B cell (primary cell): Measurements from ENCODE around the gene MYOCD. TPM values are rescaled to one million over a fixed set of nuclear protein-coding genes. Genes with fewer than 3 reads are reported as not detected.

ENCODE experiments used
- ATAC-seq: fragments of 200-7000 bp; cut with Tn5 transposase; one replicate; pipeline ENCODE4 v1.10.0; 2021; ENCODE audit warnings: low read depth, mild to moderate bottlenecking, moderate number of reproducible peaks, moderate library complexity
- CTCF ChIA-PET: fragments of 350-600 bp; sonication (Branson Sonifier 250); formaldehyde crosslinking; loops from one replicate; lab custom pipeline; 2021; ENCODE audit warnings: antibody characterized with exemption, inconsistent platforms; lab: Charles Lee
- POLR2A ChIA-PET: fragments of 350-600 bp; sonication (Branson Sonifier 250); formaldehyde crosslinking; loops from one replicate; lab custom pipeline; 2021; ENCODE audit warnings: antibody characterized with exemption; lab: Charles Lee
- DNase-seq: peaks from one replicate; pipeline ENCODE4 v3.0.0; 2013
- H2AFZ ChIP-seq: 2 replicates; pipeline ENCODE4 v1.6.1; 2012; ENCODE audit warnings: mild to moderate bottlenecking, low read depth, low read length; ENCODE audit not compliant: insufficient read depth, poor library complexity, severe bottlenecking
- H3K27ac ChIP-seq, 2 donors: 1 replicate in 1 of 2; 2 replicates in 1 of 2; pipeline ENCODE4 v1.5.1; 2012 to 2013; ENCODE audit warnings: low read length in 2 of 2, mild to moderate bottlenecking in 2 of 2, moderate library complexity in 1 of 2
- H3K27me3 ChIP-seq, 4 experiments: fragments of 200-600 bp in 1 of 4; sonication (generic) in 1 of 4; replicated peaks in 1 of 4; 1 replicate in 2 of 4; 2 replicates in 2 of 4; pipeline versions ENCODE4 v1.6.1 to v1.7.0; 2013 to 2016; ENCODE audit warnings: low read length in 3 of 4, mild to moderate bottlenecking in 2 of 4, mixed read lengths in 1 of 4, moderate library complexity in 1 of 4; ENCODE audit not compliant: insufficient read depth in 4 of 4, control insufficient read depth in 3 of 4; ENCODE audit errors: control extremely low read depth in 1 of 4
- H3K36me3 ChIP-seq, 2 experiments: replicated peaks in 1 of 2; 1 replicate in 1 of 2; 2 replicates in 1 of 2; pipeline versions ENCODE4 v1.6.1 to v1.7.1; 2013; ENCODE audit warnings: low read length in 1 of 2; ENCODE audit not compliant: insufficient read depth in 2 of 2, control insufficient read depth in 1 of 2; ENCODE audit errors: control extremely low read depth in 1 of 2, extremely low read depth in 1 of 2
- H3K4me1 ChIP-seq, 2 donors: fragments of 200-600 bp in 1 of 2; sonication (generic) in 1 of 2; 1 replicate in 1 of 2; 2 replicates in 1 of 2; pipeline versions ENCODE4 v1.5.1 to v1.6.1; 2013 to 2017; ENCODE audit warnings: low read length in 2 of 2; ENCODE audit not compliant: control insufficient read depth in 2 of 2, insufficient read depth in 2 of 2
- H3K4me2 ChIP-seq: replicated peaks from 2 replicates; pipeline ENCODE3; 2012; ENCODE audit warnings: mild to moderate bottlenecking, low read depth, low read length; ENCODE audit not compliant: poor library complexity, severe bottlenecking
- H3K4me3 ChIP-seq, 5 experiments: fragments of 200-600 bp in 1 of 5; sonication (generic) in 1 of 5; 1 replicate in 3 of 5; 2 replicates in 2 of 5; pipeline versions ENCODE4 v1.5.1 to v1.7.0; 2011 to 2016; ENCODE audit warnings: low read length in 4 of 5, mild to moderate bottlenecking in 4 of 5, low read depth in 2 of 5, control low read depth in 1 of 5, moderate library complexity in 1 of 5; ENCODE audit not compliant: insufficient read depth in 1 of 5; ENCODE audit errors: control extremely low read depth in 1 of 5, extremely low read depth in 1 of 5
- H3K79me2 ChIP-seq: fragments of 200-600 bp; sonication (generic); one replicate; pipeline ENCODE4 v1.6.0; 2016; ENCODE audit warnings: low read length; ENCODE audit not compliant: control insufficient read depth, insufficient read depth
- H3K9ac ChIP-seq: fragments of 200-600 bp; sonication (generic); 2 replicates; pipeline ENCODE4 v1.6.1; 2017; ENCODE audit warnings: mild to moderate bottlenecking, low read length, moderate library complexity
- H3K9me3 ChIP-seq, 3 donors: one replicate each; pipeline versions ENCODE4 v1.6.1 to v1.7.1; 2013; ENCODE audit warnings: low read length in 2 of 3; ENCODE audit not compliant: control insufficient read depth in 2 of 3, insufficient read depth in 1 of 3; ENCODE audit errors: control extremely low read depth in 1 of 3
- H4K20me1 ChIP-seq: 2 replicates; pipeline ENCODE4 v1.6.0; 2012; ENCODE audit warnings: mild to moderate bottlenecking, low read length; ENCODE audit not compliant: insufficient read depth, control insufficient read depth, poor library complexity, severe bottlenecking
- H3K27ac Mint-ChIP-seq: one replicate; pipeline ENCODE4 v1.8.0; 2021; ENCODE audit warnings: mixed read lengths
- H3K27me3 Mint-ChIP-seq: one replicate; pipeline ENCODE4 v1.8.0; 2021; ENCODE audit warnings: mixed read lengths
- H3K4me1 Mint-ChIP-seq: one replicate; pipeline ENCODE4 v1.8.0; 2021; ENCODE audit warnings: mixed read lengths
- H3K4me3 Mint-ChIP-seq: one replicate; pipeline ENCODE4 v1.8.0; 2021; ENCODE audit warnings: mixed read lengths
- H3K9me3 Mint-ChIP-seq: one replicate; pipeline ENCODE4 v1.8.0; 2022; ENCODE audit warnings: mixed read lengths; ENCODE audit not compliant: insufficient read depth
- CTCF ChIP-seq: fragments of 200-600 bp; IDR thresholded peaks from one replicate; pipeline ENCODE4 v1.8.0; 2022; ENCODE audit warnings: antibody characterized with exemption, mild to moderate bottlenecking
- EZH2 ChIP-seq: IDR thresholded peaks from 2 replicates; pipeline ENCODE4 v1.6.1; 2012; ENCODE audit warnings: borderline replicate concordance, low read depth, mild to moderate bottlenecking, moderate library complexity, low read length; ENCODE audit not compliant: insufficient read depth, poor library complexity, severe bottlenecking
- WGBS: methylation state at CpG from one replicate; pipeline ENCODE4 v1.1.5; 2013; ENCODE audit warnings: missing lambda C conversion rate; ENCODE audit not compliant: insufficient coverage; 5-methylcytosine and 5-hydroxymethylcytosine counted together
- intact Hi-C: fragments of 100-400 bp; cut with micrococcal nuclease; formaldehyde crosslinking; loops from one replicate; pipeline ENCODE4 v1.10.0; 2022
- polyA plus RNA-seq: library from polyadenylated mRNA; depleted of rRNA; stranded (reverse); fragments of >200 nt; gene quantifications from 2 replicates; pipeline ENCODE4 v1.2.3, GENCODE V29; 2012
- total RNA-seq, 2 donors: library from RNA; stranded (reverse); fragments of 120-200 nt in 1 of 2; gene quantifications; 1 replicate in 1 of 2; 2 replicates in 1 of 2; pipeline versions ENCODE4 v1.2.3 to v1.2.4, GENCODE V29; 2013 to 2022

Gene MYOCD
- total and polyA plus RNA-seq, 2 donors (not counting 1 experiment from before 2014, with no cell fraction given): 0.32 TPM; not detected in 1

DNA sequence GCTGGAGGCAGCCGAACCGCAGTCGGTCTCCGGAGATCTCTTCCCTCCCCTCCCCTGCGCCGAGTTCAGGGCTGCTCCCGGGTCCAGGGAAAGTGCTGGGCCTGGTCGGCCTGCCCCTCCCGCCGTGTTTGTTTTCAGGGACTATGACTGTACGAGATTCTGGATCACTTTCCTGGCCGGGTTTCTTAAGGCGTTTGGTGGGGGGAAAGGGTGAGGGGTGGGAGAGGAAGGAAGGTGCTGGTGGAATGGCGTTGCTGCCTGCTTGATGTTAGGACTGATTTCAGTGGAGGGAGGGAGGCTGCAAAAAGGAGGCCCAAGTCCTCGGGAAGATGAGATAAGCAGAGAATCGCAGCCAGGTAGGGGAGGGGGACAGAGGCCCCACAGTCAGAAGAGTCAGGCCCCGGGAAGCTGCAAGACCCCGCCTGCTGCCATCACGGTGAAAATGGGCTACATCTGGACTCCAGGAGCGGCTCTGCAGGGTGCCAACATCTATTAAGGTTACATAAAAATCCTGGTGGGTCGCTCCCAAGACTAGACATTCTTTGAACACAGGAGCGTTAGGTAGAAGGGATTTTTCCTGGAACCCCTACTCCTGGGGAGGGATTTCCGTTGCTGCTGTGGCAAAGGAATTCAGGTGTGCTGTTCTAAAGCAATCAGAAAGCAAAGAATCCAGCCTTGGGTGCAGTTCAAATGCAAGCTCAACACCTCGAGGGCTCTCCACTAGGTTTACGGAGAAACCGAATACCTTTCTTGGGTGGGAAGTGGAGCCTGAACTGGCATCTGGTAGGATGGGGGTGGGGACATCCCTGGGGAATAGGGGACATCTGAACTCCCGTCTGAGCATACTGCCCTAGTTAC, 124.8 kb downstream of the MYOCD start:
- H3K79me2 ChIP-seq: no peaks in the 10 kb centered on the region
- no peaks in the 10 kb centered on the region for H3K9me3 Mint-ChIP-seq
- no peaks in the 10 kb centered on the region for H4K20me1 ChIP-seq
- no peaks in the 10 kb centered on the region for H3K9me3 ChIP-seq
- peaks cover 0 to 29% (median 7%) of the 10 kb centered on the region in 4 experiments for H3K27me3 ChIP-seq
- no peak overlapping the region for H3K27ac Mint-ChIP-seq
- H3K4me3 Mint-ChIP-seq: peak overlapping the region; percentile 87
- DNase-seq (peak; percentile 5), ATAC-seq (no peak)
- peak overlapping the region; percentile 62 for H3K9ac ChIP-seq
- peak overlapping the region; percentile 69 for H2AFZ ChIP-seq
- peaks cover 10 to 11% of the 10 kb centered on the region in 2 donors for H3K4me1 ChIP-seq
- peak overlapping the region in 4 of 5 experiments; percentile 6 to 60 (median 47) for H3K4me3 ChIP-seq
- peak overlapping the region; percentile 71 for H3K4me2 ChIP-seq
- no peaks in the 10 kb centered on the region for H3K36me3 ChIP-seq
- CTCF ChIA-PET: interaction anchor here (1.6 kb wide), 1 partner anchor 213 kb away, joined by 6 read pairs; no protein-coding TSS in a partner anchor
- 25% methylated on average over 21 of the region's 27 CpGs for WGBS
- intact Hi-C loops: no loop called here
- POLR2A ChIA-PET: no interaction called here
- H3K27me3 Mint-ChIP-seq: peaks cover 32% of the 10 kb centered on the region
- no peak for TF ChIP-seq CTCF
- TF ChIP-seq EZH2: no peak
- H3K4me1 Mint-ChIP-seq: peaks cover 10% of the 10 kb centered on the region
- no peak overlapping the region for H3K27ac ChIP-seq
